ENCODE results near the gene MLANA.

The MLANA gene

DNA sequence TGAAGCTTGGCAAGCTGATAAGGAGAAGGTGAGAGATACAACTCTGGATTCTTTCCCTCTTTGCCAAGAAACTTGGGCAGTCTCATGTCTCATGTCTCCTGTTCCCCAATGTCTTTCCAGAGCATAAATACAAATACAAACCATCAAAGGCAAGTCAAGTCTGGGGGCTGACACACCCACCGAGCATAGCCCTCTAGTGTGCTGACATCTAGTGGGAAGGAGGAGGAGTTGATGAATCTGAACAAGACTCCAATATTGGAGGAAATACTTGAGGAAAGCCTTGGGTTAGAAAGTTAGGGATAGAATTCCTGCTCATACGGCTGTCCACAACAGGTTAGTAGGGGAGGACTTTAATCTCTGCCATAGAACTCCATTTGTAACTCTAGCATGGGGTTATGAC, 8.6 kb downstream of the MLANA start:
- no peak for DNase-seq (ENCODE audit: low spot score)

DNA sequence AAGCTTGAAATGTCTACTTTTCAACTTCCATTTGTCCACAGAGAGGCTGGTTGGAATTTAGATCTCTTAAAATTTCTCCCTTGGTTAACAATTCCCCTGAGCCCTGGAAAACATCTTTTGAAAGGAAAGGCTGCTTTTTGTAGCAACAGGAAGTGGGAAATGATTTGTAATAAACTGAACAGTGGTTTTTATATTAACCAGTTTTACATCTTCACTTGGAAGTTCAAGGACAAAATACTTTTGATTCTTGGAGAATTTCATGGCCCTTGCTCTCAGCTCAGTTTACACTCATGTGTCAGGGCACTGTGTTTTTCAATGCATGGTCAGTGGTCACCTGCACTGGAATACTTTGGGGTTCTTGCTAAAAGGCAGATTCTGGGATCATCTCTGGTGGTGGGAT, 9.9 kb downstream of the MLANA start:
- no peak for DNase-seq (ENCODE audit: low spot score)

DNA sequence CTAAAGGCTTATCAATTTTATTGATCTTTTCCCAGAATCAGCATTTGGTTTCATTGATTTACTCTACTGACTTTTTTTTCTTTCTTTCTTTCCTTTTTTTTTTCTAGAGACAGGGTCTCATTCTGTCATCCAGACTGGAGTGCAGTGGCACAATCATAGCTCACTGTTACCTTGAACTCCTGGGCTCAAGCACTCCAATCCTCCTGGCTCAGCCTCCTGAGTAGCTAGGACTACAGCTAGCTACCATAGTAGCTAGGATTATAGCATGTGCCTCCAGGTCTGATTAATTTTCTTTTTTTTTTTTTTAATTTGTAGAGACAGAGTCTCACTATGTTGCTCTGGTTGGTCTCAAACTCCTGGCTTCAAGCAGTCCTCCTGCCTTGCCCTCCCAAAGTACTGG, 11.7 kb downstream of the MLANA start:
- no peak for DNase-seq (ENCODE audit: low spot score)

DNA sequence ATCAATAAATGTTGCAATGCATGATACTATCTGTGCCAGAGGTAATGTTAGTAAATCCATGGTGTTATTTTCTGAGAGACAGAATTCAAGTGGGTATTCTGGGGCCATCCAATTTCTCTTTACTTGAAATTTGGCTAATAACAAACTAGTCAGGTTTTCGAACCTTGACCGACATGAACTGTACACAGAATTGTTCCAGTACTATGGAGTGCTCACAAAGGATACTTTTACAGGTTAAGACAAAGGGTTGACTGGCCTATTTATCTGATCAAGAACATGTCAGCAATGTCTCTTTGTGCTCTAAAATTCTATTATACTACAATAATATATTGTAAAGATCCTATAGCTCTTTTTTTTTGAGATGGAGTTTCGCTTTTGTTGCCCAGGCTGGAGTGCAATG, 18.2 kb downstream of the MLANA start:
- DNase-seq (ENCODE audit: low spot score) = no peak

DNA sequence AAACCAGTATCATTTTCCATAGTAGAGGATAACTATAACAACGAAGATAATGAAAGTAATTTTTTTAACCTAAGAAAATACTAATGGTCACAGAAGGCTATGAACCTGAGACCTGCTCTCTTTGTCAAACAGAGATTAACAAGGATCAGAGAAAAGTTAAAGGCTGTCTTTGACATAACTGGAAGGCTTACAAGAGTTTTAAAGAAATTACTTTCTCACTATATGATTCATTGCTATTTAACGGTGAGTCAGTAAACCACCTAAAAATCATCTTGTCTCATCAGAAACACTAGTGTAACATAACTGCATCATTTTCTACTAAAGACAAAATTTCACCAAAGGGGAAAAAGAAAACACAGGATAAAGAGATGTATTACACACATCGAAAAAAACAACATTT, 19.3 kb downstream of the MLANA start:
- no peak for DNase-seq (ENCODE audit: low spot score)

DNA sequence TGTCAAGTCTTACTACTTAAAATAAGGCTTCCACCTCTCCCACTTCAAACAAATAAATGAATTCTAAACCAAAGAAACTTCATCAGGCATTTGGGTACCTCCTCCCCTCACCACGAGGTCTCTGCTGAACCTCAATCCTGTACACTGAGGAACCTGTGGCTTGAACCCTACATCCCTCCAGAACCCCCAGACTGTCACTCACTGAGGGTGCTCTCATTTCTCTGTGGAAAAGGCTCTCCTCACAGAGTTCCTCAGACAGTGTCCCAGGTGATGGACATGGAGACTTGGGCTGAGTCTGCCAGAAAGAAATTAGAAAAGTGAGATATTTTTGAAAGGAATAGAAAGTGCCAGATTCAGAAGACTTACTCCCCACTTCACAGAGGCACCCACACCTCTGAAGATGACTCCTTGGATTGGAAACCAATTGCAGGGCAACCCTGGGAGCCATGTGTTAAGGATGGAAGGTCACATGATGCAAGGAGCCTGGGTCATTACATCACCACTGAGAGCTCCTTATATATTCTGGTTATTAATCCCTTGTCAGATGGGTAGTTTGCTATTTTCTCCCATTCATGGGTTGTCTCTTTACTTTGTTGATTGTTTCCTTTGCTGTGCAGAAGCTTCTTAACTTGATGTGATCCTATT, 19.8 kb downstream of the MLANA start:
- no peak for DNase-seq (ENCODE audit: low spot score)

DNA sequence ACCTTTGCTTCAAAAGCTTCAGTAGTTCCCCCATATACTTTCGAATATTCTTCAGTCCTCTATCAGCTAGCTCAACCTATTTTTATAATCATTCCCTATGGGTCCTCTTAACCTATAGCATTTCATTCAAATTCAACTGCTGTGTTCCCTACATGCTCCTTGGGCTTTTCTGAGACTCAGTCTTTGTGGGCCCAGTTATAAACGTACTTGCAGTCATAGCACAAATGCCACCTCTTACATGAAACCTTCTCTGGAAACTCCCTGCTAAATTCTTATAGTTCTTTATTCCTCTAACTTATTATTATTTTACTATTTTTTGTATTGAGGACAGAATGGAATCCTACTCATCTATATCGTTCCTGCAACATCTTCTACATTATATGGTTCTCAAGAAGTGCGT, 24.7 kb downstream of the MLANA start:
- DNase-seq (ENCODE audit: low spot score) = no peak

DNA sequence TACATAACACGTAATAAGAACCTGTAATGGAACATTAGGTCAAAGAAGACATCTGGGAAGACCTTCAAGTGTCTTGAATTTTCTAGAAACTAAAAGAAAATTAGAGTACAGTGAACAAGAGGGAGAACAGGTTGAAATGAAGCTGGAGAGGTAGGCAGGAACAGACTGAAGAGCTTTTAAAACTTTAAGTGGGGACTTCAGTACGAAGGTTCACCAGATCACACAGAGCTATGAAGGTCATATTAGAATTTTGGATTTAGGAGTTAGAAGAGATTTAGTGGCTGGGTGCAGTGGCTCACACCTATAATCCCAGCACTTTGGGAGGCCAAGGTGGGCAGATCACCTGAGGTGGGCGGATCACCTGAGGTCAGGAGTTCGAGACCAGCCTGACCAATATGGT, 26.6 kb downstream of the MLANA start:
- no peak for DNase-seq (ENCODE audit: low spot score)

DNA sequence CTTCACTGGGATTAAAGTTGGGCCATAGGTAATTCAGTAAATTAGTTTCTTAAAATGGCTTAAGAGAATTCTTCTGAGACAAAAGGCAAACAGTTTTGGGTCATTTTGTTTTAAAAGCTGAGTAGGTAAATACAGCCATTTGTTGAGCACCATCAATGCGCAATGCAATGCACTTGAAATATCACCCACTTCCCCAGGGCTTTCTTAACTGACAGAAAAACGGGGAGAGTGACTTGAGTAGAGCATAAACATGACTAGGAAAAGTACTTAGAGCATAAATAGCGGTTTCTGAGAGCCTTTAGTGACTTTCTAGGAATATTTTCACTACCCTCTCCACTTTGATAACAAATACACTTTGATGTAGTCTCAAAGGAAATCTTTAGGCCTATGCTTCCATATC, 27.2 kb downstream of the MLANA start:
- no peak for DNase-seq (ENCODE audit: low spot score)

DNA sequence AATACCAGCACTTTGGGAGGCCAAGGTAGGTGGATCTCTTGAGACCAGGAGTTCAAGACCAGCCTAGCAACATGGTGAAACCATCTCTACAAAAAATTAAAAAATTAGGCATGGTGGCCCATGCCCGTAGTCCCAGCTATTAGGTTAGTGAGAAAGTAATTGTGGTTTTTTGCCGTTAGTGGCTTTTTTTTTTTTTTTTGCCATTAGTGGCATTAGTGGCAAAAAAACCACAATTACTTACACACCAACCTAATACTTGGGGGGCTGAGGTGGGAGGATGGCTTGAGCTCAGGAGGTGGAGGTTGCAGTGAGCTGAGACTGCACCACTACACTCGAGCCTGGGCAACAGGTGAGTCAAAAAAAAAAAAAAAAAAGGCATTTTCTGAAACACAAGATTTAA, 27.8 kb downstream of the MLANA start:
- no peak for DNase-seq (ENCODE audit: low spot score)

DNA sequence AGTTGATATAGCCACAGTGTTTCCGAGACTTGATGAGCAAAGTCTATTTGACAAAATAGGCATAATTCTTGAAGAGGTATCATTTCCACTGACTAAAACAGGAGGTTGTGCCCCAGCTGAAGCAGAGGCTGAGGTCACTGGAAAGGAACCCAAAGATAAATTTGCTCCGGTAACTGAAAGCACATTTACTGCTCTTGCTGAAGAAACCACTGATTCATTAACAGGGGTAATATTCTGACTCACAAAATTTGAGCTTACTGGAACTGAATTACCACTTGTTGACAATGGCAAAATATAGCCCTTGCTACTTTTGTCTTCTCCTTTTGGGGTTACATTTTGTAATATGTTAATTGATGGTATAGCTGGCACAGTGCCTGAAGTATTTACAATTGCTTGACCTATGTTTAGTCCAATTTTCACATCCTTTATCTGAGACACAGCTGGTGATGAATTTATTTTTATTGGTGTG, 30.2 kb downstream of the MLANA start:
- DNase-seq (ENCODE audit: low spot score) = peak; percentile 39

DNA sequence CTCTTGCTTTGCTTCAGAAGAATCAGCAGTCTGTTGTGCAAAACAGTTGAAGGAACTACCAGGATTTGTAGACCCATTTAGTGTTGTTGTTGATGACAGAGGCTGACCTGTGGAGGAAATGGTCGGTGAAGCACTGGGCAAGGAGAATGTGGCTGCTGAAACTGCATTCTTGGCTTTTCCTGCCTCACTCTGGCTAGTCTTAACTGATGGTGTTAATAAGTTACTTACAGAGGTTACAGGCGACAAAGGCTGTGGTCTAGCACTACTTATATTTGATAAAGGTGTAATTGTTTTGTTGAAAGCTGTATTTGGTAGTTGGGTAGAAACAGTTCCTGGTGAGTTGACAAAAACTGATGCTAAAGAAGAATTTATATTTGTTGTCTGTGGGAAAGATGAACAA, 31.5 kb downstream of the MLANA start:
- DNase-seq (ENCODE audit: low spot score) = no peak

DNA sequence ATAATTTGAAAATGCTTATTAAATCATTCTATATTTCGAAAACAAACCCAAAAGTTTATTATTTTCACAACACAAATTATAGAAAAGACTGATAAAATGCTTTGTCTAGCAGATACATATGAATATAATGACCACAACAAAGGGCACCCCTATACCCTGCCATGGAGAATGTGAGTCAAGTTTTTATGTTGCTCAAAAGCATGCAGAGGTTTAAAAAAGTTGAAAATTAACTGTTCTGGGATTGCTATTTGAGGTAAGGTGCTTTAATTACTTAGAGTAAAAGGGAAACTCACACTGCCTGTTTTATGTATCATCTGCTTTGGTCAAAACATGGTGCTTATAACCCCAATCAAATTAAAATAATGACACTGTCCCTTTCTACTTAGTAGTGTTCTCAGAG, 41.0 kb downstream of the MLANA start:
- no peak for DNase-seq (ENCODE audit: low spot score)

DNA sequence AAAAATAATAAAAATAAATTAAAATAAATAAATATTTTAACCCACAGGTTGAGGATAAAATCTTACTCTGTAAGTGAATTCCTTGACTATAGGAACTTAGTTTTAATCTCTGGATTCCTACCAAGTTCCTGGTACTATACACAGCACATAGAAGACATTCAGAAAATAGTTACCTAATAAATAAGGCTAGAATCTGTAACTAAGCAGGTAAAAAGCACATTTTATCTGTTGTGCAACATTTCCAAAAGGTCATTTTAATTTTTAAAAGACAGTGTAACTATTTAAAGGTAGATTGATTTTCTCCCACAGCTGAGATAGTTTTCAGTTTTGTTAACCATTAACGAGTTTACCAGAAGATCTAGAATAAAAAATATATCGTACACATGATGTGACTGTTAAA, 47.8 kb downstream of the MLANA start:
- DNase-seq (ENCODE audit: low spot score) = no peak

DNA sequence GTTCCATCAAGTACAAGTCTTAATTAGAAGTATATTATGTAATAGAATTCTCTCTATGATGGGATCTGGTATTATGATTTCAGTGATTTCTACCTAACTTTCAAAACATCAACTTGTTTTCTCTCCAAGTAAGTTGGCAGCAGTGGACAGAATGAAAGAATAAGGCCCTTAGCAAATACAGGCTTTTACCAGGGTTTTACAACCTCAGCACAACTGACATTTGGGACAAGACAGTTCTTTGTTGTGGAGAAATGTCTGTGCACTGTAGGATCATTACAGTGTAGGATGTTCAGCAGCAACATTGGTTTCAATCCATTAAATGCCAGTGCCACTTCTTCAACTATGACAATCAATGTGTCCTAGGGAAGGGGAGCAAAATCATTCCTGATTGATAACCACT, 48.8 kb downstream of the MLANA start:
- no peak for DNase-seq (ENCODE audit: low spot score)

DNA sequence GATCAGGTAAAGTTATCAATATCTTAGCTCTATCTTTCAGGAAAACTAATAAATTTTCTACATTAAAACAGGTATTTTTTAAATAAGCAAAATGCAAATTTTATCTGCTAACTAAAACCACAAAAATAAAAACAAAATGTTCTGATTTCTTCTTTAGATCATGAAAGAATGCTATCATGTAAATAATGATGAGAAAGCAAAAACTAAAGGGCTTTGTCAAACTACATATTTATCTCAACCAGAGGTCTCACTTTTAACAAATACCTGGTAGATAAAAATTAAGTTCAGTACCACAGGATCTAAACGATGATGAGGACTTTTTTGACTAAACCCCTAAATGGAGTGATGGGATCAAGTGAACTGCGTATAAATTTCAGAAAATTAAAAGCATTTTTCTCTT, 50.5 kb downstream of the MLANA start:
- DNase-seq (ENCODE audit: low spot score) = no peak

DNA sequence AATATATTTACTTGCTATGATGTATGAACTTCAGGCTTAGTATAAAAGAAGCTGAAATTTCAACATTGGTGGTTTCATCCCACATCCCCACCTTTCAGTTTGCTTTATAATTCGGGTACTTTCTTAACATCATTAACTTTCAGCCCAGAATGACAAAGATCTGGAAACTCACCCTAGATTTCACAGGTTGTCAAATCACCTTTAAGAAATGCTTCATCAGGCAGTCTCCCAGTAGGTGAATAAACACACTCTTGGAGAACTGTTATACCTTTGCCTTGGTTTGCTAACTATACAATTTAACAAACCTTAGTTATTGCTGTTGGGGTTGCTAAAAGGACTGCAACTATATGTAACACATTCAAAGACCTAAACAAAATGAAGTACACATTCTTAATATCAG, 54.4 kb downstream of the MLANA start:
- no peak for DNase-seq (ENCODE audit: low spot score)

DNA sequence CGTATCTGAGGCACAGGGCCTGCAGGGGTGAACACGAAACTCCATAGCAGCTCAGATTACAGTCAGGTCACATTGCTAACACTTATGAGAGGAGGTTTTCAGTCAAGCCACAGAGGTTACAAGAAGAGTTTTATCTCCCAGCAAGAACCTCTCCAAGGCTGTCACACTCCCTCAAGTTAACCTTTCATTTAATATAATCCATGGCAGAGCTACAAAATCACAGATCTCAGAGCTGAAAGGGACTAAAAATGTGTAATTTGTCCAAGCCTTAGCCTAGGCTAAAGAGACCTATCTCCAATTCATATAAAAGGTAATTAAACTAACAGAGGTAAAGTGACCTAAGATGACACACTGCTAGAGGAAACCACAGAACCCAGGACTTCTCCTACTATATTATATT, 57.2 kb downstream of the MLANA start:
- DNase-seq (ENCODE audit: low spot score) = no peak

DNA sequence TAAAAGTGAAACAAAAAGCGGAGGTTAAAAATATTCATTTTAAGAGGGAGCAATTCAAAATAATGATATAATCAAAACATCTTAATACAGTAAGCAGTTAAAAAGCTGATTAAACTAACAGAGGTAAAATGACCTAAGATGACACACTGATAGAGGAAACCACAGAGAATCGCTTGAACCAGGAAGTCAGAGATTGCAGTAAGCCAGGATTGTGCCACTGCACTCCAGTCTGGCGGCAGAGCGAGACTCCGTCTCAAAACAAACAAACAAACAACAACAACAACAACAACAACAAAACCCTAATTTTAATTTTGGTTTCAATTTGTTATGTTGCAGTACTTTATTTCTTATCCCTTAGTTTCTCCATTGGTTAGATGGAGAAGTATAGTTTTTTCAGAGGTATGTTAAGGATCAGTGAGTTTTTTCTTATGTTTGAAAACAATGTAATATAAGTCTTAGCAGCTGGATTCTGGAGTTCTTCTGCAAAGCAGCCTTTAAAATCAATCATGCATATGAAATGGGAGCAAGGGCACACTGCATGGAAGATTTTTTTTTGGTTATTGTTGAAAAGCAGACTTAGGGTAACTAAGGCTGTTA, 58.5 kb downstream of the MLANA start:
- no peak for DNase-seq (ENCODE audit: low spot score)

DNA sequence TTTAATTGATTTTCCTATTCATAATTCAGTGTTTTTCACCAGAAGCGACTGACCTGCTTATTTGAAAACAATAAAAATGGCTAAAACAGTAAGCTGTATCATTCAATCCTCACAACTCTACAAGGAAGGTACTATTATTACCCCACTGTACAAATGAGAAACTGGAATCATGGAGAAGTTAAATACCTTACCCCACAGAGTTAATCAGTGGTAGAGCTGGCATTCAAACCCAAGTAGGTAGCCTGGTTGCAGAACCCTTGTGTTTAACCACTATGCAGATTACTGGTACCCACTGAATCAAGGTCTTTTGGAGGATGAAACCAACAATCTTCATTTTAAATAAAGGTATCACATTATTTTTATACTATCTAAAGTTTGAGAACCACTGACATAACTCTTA, 59.6 kb downstream of the MLANA start:
- no peak for DNase-seq (ENCODE audit: low spot score)

DNA sequence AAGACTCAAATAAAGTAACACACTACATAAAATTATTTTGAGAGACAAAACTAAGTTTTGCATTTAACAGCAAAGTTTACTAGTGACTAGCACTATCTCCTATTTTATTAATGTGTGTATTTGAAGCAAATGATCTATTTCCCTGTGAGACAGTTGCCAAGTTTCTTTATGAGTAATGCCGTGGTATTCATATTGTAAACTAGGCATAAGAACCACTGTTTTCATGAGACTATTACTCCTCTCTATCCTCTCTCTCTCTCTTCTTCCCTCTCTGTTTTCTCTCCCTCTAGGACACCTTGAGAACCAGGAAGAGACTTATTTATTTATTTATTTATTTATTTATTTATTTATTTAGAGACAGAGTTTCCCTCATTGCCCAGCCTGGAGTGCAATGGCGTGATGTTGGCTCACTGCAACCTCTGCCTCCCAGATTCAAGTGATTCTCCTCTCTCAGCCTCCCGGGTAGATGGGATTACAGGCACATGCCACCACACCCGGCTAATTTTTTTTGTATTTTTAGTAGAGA, 61.1 kb downstream of the MLANA start:
- no peak for DNase-seq (ENCODE audit: low spot score)

DNA sequence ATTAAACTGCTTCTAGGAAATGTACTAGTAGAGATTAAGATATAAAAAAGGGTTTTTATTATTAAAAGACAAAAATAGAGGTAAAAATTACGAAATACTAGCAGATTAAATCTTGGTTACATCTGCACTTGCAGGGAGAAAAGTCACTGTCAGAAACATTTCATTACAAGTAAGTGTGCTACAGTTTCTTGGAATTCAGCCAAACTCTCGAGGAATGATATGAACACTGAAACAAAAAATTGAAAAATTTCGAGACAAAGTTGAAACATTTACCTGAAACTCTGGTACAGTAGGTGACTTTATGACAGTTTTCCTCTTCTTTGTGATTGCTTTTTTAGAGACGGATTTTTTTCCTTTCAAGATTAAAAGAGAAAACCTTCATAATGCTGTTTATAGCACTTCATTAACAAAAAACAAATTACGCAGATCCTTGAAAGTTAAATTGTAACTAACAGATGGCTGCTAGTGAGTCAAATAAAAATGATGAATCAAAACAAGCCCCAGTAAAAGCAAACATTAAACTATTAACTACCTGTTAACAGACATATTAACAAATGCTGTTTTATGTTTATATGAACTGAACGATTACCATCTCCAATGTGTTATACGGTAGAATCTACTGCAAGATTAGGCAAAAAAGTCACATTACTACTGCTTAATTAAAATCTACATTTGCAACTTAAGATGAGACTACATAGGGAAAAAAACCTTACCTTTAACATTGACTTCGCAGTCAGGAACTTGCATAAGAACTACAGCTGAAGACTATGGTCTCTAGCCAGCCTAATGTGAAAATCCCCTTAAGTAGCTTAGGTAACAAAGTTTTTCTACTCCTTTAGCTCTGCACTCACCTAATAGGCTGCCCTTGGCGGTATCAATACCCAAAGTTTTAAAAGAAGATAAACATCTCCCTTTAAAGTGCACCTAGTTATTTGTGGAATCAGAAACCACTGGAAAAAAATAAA, 63.3 kb downstream of the MLANA start:
- DNase-seq (ENCODE audit: low spot score) = no peak

DNA sequence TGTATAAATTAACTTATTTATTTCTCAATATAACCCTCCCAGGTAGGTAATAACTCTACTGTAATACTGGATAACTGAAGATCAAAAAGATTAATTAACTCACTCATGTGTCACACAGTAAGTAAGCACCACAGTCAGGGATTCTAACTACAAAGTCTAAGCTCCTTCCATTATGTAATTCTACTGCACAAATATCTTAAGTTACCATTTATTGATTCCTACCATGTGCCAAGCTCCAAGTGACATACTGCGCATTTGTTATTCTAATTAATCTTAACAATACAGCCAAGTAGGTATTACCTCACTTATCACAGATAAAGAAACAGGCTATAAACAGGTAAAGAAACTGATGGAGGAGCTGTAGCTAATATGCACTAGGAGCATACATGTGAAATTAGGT, 66.5 kb downstream of the MLANA start:
- DNase-seq (ENCODE audit: low spot score) = no peak
